H1 (cell line): ENCODE data around the gene TRPM6. TPM values are rescaled to one million over a fixed set of nuclear protein-coding genes. Genes with fewer than 3 reads are reported as not detected.

ENCODE experiments used
- CTCF ChIA-PET: fragments of 300-600 bp; sonication (Branson Sonifier 250); formaldehyde crosslinking; loops from one replicate; lab custom pipeline; 2021; ENCODE audit not compliant: partially characterized antibody; lab: Charles Lee
- POLR2A ChIA-PET: fragments of 300-600 bp; sonication (Branson Sonifier 250); formaldehyde crosslinking; loops from one replicate; lab custom pipeline; 2021; ENCODE audit warnings: inconsistent platforms; ENCODE audit not compliant: partially characterized antibody; lab: Charles Lee
- DNase-seq, 2 experiments: peaks; one replicate each; pipeline versions ENCODE4 v3.0.0 to v3.0.0-alpha.2; 2010 to 2022; ENCODE audit warnings: low spot score in 2 of 2, low read depth in 1 of 2, mixed read lengths in 1 of 2
- FAIRE-seq: peaks from 2 replicates; lab custom pipeline; 2011; peaks lifted over from hg19 to GRCh38; lab: Jason Lieb, UNC
- H2AFZ ChIP-seq: 2 replicates; pipeline ENCODE4 v1.8.1; 2012; ENCODE audit warnings: low read length, inconsistent platforms
- H2AK5ac ChIP-seq: 2 replicates; pipeline ENCODE4 v1.6.1; 2013; ENCODE audit warnings: low read depth, low read length
- H2BK120ac ChIP-seq: replicated peaks from 2 replicates; pipeline ENCODE3; 2013; ENCODE audit warnings: low read depth, low read length, inconsistent platforms
- H2BK12ac ChIP-seq: 2 replicates; pipeline ENCODE4 v1.6.1; 2013; ENCODE audit warnings: low read depth, low read length
- H2BK15ac ChIP-seq: 2 replicates; pipeline ENCODE4 v1.6.1; 2013; ENCODE audit warnings: low read length
- H2BK20ac ChIP-seq: 2 replicates; pipeline ENCODE4 v1.6.1; 2013; ENCODE audit warnings: low read length
- H2BK5ac ChIP-seq: 2 replicates; pipeline ENCODE4 v1.6.1; 2013; ENCODE audit warnings: low read depth, low read length
- H3K14ac ChIP-seq: 2 replicates; pipeline ENCODE4 v1.6.1; 2013; ENCODE audit warnings: inconsistent platforms; ENCODE audit not compliant: insufficient read length
- H3K18ac ChIP-seq: 2 replicates; pipeline ENCODE4 v1.6.1; 2013; ENCODE audit warnings: low read length; ENCODE audit errors: extremely low read depth
- H3K23ac ChIP-seq: 2 replicates; pipeline ENCODE4 v1.6.1; 2013; ENCODE audit warnings: inconsistent platforms; ENCODE audit not compliant: insufficient read length
- H3K23me2 ChIP-seq: 2 replicates; pipeline ENCODE4 v1.6.1; 2013; ENCODE audit warnings: low read depth, low read length
- H3K27ac ChIP-seq: 2 replicates; pipeline ENCODE4 v1.6.1; 2011; ENCODE audit warnings: low read depth, low read length, inconsistent platforms
- H3K27me3 ChIP-seq, 4 experiments: replicated peaks in 1 of 4; 1 replicate in 1 of 4; 2 replicates in 3 of 4; pipeline versions ENCODE4 v1.6.1 to v1.8.1; 2011 to 2013; ENCODE audit warnings: low read length in 3 of 4, mild to moderate bottlenecking in 3 of 4, inconsistent platforms in 2 of 4, mixed read lengths in 2 of 4, moderate library complexity in 1 of 4; ENCODE audit not compliant: control insufficient read depth in 3 of 4, insufficient read depth in 3 of 4; ENCODE audit errors: extremely low read depth in 1 of 4
- H3K36me3 ChIP-seq, 4 experiments: 2 replicates each; pipeline versions ENCODE4 v1.6.1 to v1.8.1; 2011 to 2013; ENCODE audit warnings: mild to moderate bottlenecking in 4 of 4, low read length in 3 of 4, moderate library complexity in 2 of 4, control low read depth in 1 of 4, inconsistent platforms in 1 of 4; ENCODE audit not compliant: insufficient read depth in 4 of 4, control insufficient read depth in 2 of 4
- H3K4ac ChIP-seq: replicated peaks from 2 replicates; pipeline ENCODE3; 2013; ENCODE audit warnings: low read length, low read depth, mixed read lengths, inconsistent platforms; ENCODE audit not compliant: insufficient read length
- H3K4me1 ChIP-seq, 4 experiments: replicated peaks in 1 of 4; 1 replicate in 1 of 4; 2 replicates in 3 of 4; pipeline versions ENCODE4 v1.6.1 to v1.8.1; 2011 to 2013; ENCODE audit warnings: low read length in 3 of 4, inconsistent platforms in 2 of 4, mixed read lengths in 1 of 4; ENCODE audit not compliant: insufficient read depth in 4 of 4, control insufficient read depth in 3 of 4
- H3K4me2 ChIP-seq, 2 experiments: 2 replicates each; pipeline versions ENCODE4 v1.6.1 to v1.8.1; 2011 to 2013; ENCODE audit warnings: low read depth in 2 of 2, low read length in 2 of 2, control low read depth in 1 of 2, inconsistent platforms in 1 of 2, mild to moderate bottlenecking in 1 of 2; ENCODE audit not compliant: insufficient read depth in 1 of 2
- H3K4me3 ChIP-seq, 4 experiments: fragments of 200-600, 300-600 bp in 1 of 4; sonication (generic), shearing (Covaris generic), sonication (Bioruptor Twin) in 1 of 4; 2 replicates each; pipeline versions ENCODE4 v1.5.1 to v1.8.1; 2011 to 2016; ENCODE audit warnings: low read length in 4 of 4, low read depth in 3 of 4, control low read depth in 2 of 4, inconsistent platforms in 2 of 4, mild to moderate bottlenecking in 2 of 4, mixed read lengths in 1 of 4, moderate library complexity in 1 of 4; ENCODE audit not compliant: insufficient read depth in 2 of 4; ENCODE audit errors: extremely low read depth in 1 of 4
- H3K56ac ChIP-seq: replicated peaks from 2 replicates; pipeline ENCODE3; 2013; ENCODE audit warnings: low read depth, mild to moderate bottlenecking, mixed read lengths, low read length, inconsistent platforms; ENCODE audit not compliant: insufficient read length
- H3K79me1 ChIP-seq: 2 replicates; pipeline ENCODE4 v1.6.1; 2013; ENCODE audit warnings: low read depth, low read length, control low read depth
- H3K79me2 ChIP-seq, 2 experiments: 2 replicates each; pipeline versions ENCODE4 v1.6.1 to v1.8.1; 2012 to 2013; ENCODE audit warnings: low read length in 2 of 2, mild to moderate bottlenecking in 2 of 2, inconsistent platforms in 1 of 2; ENCODE audit not compliant: insufficient read depth in 2 of 2, control insufficient read depth in 1 of 2
- H3K9ac ChIP-seq, 4 experiments: replicated peaks in 1 of 4; 1 replicate in 1 of 4; 2 replicates in 3 of 4; pipeline versions ENCODE4 v1.6.1 to v1.8.1; 2011 to 2013; ENCODE audit warnings: low read depth in 3 of 4, low read length in 3 of 4, control low read depth in 2 of 4, mild to moderate bottlenecking in 2 of 4, moderate library complexity in 2 of 4, inconsistent platforms in 1 of 4; ENCODE audit errors: extremely low read depth in 1 of 4
- H3K9me3 ChIP-seq, 2 experiments: 2 replicates each; pipeline versions ENCODE4 v1.6.1 to v1.8.1; 2012 to 2013; ENCODE audit warnings: mild to moderate bottlenecking in 2 of 2, moderate library complexity in 2 of 2, control low read depth in 1 of 2, inconsistent platforms in 1 of 2, low read depth in 1 of 2, low read length in 1 of 2, mixed read lengths in 1 of 2; ENCODE audit not compliant: insufficient read depth in 2 of 2
- H4K20me1 ChIP-seq, 2 experiments: replicated peaks in 1 of 2; 2 replicates each; pipeline versions ENCODE3 to v1.8.1; 2011 to 2013; ENCODE audit warnings: inconsistent platforms in 2 of 2, low read length in 2 of 2, mild to moderate bottlenecking in 1 of 2; ENCODE audit not compliant: insufficient read depth in 2 of 2, control insufficient read depth in 1 of 2
- H4K5ac ChIP-seq: 2 replicates; pipeline ENCODE4 v1.6.1; 2013; ENCODE audit warnings: low read length, low read depth, mixed read lengths, inconsistent platforms; ENCODE audit not compliant: insufficient read length
- H4K8ac ChIP-seq: 2 replicates; pipeline ENCODE4 v1.8.0; 2013; ENCODE audit warnings: mild to moderate bottlenecking, moderate library complexity, low read length, inconsistent platforms; ENCODE audit not compliant: insufficient read depth; ENCODE audit errors: extremely low read depth
- H4K91ac ChIP-seq: replicated peaks from 2 replicates; pipeline ENCODE3; 2013; ENCODE audit warnings: low read length, mixed read lengths, inconsistent platforms; ENCODE audit not compliant: insufficient read length
- FOSL1 ChIP-seq: IDR thresholded peaks from 2 replicates; pipeline ENCODE4 v1.6.1; 2011; ENCODE audit warnings: mild to moderate bottlenecking, low read depth, low read length, moderate library complexity; ENCODE audit not compliant: insufficient read depth
- GTF2F1 ChIP-seq: IDR thresholded peaks from 2 replicates; pipeline ENCODE4 v1.6.1; 2012; ENCODE audit warnings: low read depth, low read length, improper control_type of control experiment, borderline replicate concordance
- HDAC2 ChIP-seq, 2 experiments: fragments of 300-600 bp in 1 of 2; sonication (generic) in 1 of 2; IDR thresholded peaks; 2 replicates each; pipeline ENCODE4 v1.6.1; 2011 to 2012; ENCODE audit warnings: low read depth in 2 of 2, low read length in 2 of 2, mild to moderate bottlenecking in 2 of 2, moderate library complexity in 2 of 2, borderline replicate concordance in 1 of 2, inconsistent platforms in 1 of 2
- KDM1A ChIP-seq: fragments of 200-600, 300-600 bp; sonication (generic); IDR thresholded peaks from 2 replicates; pipeline ENCODE4 v1.7.1; 2016; ENCODE audit warnings: mild to moderate bottlenecking, low read length, borderline replicate concordance
- WGBS, 2 experiments: shearing (Covaris generic) in 1 of 2; methylation state at CpG; one replicate each; pipeline versions ENCODE4 v1.1.6 to v1.1.7; 2013 to 2015; ENCODE audit warnings: low lambda C conversion rate in 2 of 2, mixed read lengths in 2 of 2, inconsistent platforms in 1 of 2, low coverage in 1 of 2, missing lambda C conversion rate in 1 of 2; ENCODE audit not compliant: insufficient replicate concordance in 2 of 2, insufficient coverage in 1 of 2, insufficient read length in 1 of 2; ENCODE audit errors: extremely low coverage in 1 of 2, missing lambda C conversion rate in 1 of 2; 5-methylcytosine and 5-hydroxymethylcytosine counted together
- polyA plus RNA-seq, 7 experiments: library from polyadenylated mRNA; depleted of rRNA in 3 of 7; stranded (reverse) in 5 of 7; unstranded in 2 of 7; fragments of >200 nt in 5 of 7; fragments of 200-250 nt in 2 of 7; gene quantifications; 1 replicate in 5 of 7; 2 replicates in 1 of 7; 4 replicates in 1 of 7; pipeline versions ENCODE4 v1.2.1 to v1.2.3, GENCODE V29; 2011 to 2013; ENCODE audit warnings: missing spikeins in 2 of 7, mixed read lengths in 2 of 7
- total RNA-seq: library from RNA; stranded (reverse); fragmentation: NEBNext Ultra II Directional; extraction: Animal tissue kit (Norgen Biotek cat#: 25700); gene quantifications from 2 replicates; pipeline ENCODE4 v1.2.1, GENCODE V29; 2021

TRPM6 gene
- total and polyA plus RNA-seq, 2 of the 8 experiments (the other 6 are each of a cell fraction or from before 2014, with no cell fraction given) = 0.45 to 1.5 TPM

- Histone ChIP-seq H2BK12ac (0 out of 2 replicates have a peak overlapping the region, but pooled peaks have one; percentile 45), H3K27ac (no peak overlapping the region), H2BK20ac (no peak overlapping the region), H2BK15ac (no peak overlapping the region), H3K4me2 (peak overlapping the region; percentile 59 to 71), H4K20me1 (no peaks in the 10 kb centered on the region), H2BK120ac (no peak overlapping the region), H3K23ac (no peak overlapping the region), H4K5ac (no peak overlapping the region), H3K4me1 (no peaks in the 10 kb centered on the region; a peak in 1 of 7 replicates), H3K79me2 (no peaks in the 10 kb centered on the region), H3K9ac (no peak overlapping the region; a peak in 1 of 7 replicates), H3K27me3 (peaks cover 0 to 2% (median 0%) of the 10 kb centered on the region in 4 experiments; a peak in 1 of 7 replicates), H3K23me2 (peaks cover 6% of the 10 kb centered on the region; the same call in 1 of the 2 replicates), H2AK5ac (no peak overlapping the region; the same call in 1 of the 2 replicates), H2BK5ac (no peak overlapping the region), H4K8ac (no peak overlapping the region), H3K56ac (no peak overlapping the region), H3K4ac (no peak overlapping the region), H3K79me1 (no peaks in the 10 kb centered on the region), H4K91ac (no peak overlapping the region), H3K18ac (no peak overlapping the region), H3K4me3 (peak overlapping the region; percentile 61 to 78 (median 68); a peak in 5 of 8 replicates), H3K14ac (no peak overlapping the region), H3K9me3 (no peaks in the 10 kb centered on the region)
- WGBS, 2 experiments = 78% methylated on average over 4 of the region's 4 CpGs; no CpG with 5 or more reads in 1 of the 2 experiments
- POLR2A ChIA-PET = interaction anchor here (1.8 kb wide), 1 partner anchor 65 kb away, joined by 9 read pairs; the partner anchor contains the start of gene C9orf40
- CTCF ChIA-PET = interaction anchor here (0.7 to 1.8 kb wide), 7 partner anchors 10 to 195 kb away, joined by 3 to 10 read pairs (median 4); no protein-coding TSS in a partner anchor
- DNase-seq = no peak
- no peak for FAIRE-seq
- TF ChIP-seq GTF2F1 (no peak), KDM1A (peak; percentile 94), HDAC2 (IDR thresholded peaks at IDR 0.05; ENCODE audit: borderline replicate concordance in 1 of 2, low read depth in 2 of 2, low read length in 2 of 2) (peak in 1 of 2 experiments; percentile 38; a peak in 1 of 4 replicates), FOSL1 (no peak)
- TF ChIP-seq, all 59 proteins: peak for 2
- Histone ChIP-seq H3K36me3 (no peaks in the 10 kb centered on the region), H2AFZ (peak overlapping the region; percentile 43; the same call in 1 of the 2 replicates)
Measured at GRCh38 chr9:74887981-74888370, 255 bp upstream of the TRPM6 start.
